ENCODE data around the gene NLRC5. TPM values are rescaled to one million over a fixed set of nuclear protein-coding genes. Genes with fewer than 3 reads are reported as not detected.
"Not testable (repeated sequence)": the region's sequence is repeated elsewhere in the genome, so short reads cannot be mapped to it uniquely, and the experiment has no call there.

NLRC5 gene
- total RNA-seq, 1 donor from 2014 or later = 6.6 TPM

DNA sequence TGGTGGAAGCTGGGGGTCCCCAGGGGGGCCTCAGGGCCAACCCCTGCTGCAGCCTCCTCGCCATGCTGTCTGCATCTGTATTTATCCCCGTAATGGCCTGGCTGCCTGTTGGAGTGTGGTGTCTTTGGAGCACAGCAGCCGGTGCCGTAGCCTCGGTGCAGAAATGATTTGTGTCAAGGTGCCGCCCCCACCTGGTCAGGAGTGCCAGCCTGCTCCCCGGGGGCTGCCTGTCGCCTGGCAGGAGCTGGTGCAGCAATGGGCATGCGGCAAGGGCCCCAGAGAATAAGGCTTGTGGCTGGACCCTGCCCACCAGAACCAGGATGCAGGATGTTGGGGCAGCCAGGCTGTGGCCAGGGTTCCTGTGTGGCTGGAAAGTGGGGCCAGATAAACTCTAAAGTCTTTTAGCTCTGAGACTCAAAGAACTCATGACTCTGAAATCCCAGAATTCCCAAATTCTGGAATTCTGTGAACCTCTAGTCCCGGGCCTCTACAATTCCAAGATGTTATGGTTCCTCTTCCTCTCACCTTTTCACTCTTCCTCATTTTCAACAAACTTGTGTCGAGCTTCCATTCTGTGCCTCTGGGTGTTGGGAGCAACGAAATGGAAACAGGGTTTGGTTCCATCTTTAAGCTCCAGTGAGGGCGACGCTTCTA, 109.0 kb downstream of the NLRC5 start:
- no peak for DNase-seq (ENCODE audit: low read depth)

DNA sequence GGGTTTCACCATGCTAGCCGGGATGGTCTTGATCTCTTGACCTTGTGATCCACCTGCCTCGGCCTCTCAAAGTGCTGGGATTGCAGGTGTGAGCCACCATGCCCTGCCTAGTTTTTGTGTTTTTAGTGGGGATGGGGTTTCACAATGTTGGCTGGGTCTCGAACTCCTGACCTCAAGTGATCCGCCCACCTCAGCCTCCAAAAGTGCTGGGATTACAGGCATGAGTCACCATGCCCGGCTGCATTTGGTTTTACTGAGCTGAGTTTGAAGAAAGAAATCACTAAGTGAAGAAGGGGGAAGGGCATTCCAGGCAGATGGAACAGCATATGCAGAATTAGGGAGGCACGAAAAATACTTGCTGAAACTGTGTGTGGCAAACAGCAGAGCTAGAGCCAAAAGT, 110.6 kb downstream of the NLRC5 start:
- peak; percentile 67 for DNase-seq (ENCODE audit: low read depth)

DNA sequence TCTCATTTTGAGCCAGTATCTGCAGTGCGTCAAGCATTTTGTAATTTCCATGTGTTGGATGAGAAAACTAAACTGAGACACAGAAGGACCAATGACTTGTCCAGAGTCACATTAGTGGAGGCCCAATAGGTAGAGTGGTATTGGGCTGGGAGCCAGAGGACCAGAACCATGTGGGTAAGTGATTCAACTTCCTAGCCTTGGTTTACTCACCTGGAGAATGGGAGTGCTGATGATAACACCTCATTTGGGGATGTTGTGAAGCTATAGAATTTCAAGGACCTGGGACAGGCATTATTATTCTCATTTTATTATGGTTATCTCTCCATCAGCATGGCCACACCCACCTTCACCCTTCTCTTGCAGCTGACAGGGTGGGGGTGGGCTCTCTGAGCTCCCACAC, 111.1 kb downstream of the NLRC5 start:
- DNase-seq (ENCODE audit: low read depth) = no peak

DNA sequence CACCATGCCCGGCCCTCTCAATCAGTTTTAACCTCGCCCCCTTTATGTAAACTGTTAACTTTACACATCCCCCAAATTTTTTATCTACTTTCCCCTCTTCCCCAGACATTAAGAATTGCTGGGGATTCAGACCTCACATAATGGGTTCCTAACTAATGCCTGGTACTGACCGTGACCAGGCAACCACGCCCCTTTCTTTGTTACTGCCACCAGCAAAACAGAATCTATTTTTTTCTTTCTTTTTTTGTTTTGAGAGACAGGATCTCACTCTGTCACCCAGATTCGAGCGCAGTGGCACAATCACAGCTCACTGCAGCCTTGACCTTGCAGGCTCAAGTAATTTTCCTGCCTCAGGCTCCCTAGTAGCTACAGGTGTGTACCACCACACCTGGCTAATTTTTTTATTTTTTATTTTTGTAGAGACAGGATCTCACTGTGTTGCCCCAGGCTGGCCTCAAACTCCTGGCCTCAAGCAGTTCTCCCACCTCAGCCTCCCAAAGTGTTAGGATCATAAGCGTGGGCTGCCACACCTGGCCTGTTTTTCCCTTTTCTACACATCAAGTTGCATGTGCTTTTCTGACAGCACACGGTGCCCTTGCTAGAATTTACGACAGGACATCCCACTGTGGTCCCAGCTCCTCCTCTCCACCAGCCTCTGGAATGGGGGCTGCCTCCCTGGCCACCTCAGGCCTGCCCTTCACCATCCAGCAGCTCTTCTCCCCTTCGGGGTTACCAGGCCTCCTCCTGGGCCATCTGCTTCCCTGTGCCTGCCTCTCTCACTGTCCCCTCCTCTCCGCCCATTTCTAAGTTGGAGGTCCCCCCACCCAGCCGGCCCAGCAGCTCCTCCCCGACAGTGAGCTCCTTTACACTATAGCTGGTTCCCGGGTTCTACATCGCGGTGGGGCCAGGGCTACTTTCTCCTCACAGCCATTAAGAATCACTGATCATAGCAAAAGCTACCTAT, 113.8 kb downstream of the NLRC5 start:
- DNase-seq (ENCODE audit: low read depth) = no peak

DNA sequence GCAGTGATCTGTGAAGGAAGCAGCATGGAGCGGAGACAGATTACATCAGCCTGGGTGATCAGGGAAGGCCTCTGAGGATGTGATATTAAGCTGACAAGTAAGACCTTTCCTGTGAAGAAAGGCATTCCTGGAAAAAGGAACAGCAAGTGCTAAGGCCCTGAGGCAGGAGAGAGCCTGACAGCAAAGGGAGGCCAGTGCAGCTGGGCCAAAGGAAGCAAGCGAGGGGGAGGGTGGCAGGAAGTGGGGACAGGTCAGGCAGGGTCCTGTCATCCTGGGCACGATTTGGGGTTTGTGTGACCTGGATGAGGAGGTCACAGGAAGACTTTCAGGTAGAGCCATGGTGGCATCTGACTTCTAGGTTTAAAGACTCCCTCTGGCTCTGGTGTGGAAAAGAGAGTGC, 115.3 kb downstream of the NLRC5 start:
- no peak for DNase-seq (ENCODE audit: low read depth)

DNA sequence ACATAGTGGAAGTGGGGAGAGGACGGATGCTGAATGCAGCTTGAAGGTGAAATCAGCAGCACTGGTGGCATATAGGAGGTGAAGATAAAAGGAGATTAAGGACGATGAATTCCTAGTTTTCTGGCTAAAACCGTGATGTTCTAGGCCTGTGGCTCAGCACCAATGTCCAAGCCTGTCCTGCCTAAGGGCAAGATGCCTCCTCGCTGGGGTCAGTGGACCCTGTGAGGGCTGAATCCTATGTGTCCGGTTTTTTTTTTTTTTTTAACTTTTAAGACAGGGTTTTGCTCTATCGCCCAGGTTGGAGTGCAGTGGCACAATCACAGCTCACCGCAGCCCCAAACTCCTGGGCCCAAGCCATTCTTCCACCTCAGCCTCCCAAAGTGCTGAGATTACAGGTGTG, 115.8 kb downstream of the NLRC5 start:
- no peak for DNase-seq (ENCODE audit: low read depth)

DNA sequence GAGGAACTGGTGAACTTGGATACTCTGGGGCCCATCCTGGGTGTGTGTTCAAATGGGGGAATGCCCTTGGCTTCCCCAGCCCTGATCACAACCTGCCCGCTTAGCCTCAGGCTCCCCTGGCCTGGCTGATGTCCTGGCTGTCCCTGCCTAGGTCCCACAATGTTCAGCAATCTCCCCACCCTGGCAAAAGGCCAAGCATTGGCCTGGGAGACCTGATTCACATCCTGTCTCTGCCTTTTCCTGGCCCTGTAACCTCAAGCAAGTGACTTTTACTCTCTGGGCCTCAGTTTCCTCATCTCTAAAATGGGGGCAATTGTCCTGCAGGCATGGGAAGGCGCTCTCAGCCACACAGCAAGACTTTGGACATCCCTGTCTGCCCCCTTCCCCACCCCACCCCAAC, 117.4 kb downstream of the NLRC5 start:
- no peak for DNase-seq (ENCODE audit: low read depth)

DNA sequence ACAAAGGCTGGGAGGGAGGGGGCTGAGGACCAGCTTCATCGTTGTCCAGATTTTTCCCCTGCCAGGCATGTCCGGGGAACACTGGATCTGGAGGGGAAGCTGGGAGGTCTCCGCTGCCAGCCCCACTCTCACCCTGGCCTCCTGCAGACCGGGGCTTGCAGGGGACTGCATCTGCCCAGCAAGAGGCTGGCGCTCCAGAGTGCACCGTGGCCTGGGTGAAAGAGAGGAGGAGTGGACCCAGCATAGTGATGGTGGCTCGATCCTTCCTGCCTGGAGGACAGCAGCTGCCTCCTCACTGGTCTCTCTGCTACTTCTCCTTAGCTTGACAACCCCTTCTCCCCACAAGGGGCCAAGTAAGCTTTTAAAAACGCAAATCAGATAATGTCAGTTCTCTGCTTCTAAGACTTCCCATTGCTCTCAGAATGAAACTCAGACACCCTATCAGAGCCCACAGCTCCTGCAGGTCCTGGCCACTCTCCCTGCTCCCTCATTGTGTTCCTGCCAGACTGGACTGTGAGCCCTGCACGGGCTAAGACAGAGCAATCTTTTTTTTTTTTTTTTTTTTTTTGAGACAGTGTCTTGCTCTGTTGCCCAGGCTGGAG, 118.1 kb downstream of the NLRC5 start:
- no peak for DNase-seq (ENCODE audit: low read depth)

DNA sequence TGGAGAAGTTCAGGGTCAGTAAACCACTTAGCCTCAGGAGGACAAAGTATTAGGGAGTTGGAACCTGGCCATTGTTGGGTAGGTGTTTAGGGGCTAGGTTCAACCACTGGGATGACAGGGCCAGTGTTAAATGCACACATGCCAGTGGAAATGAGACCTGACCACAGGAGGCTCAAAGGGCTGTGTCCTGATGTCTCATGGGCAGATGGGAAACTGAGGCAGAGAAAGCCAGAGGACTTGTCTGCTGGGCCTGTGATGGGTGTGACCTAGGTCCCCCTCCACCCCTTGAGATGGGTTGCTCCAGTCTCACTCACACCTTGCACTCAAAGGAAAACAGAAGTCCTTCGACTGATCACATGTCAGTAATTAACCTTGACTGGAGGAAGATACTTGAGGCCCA, 119.1 kb downstream of the NLRC5 start:
- no peak for DNase-seq (ENCODE audit: low read depth)

DNA sequence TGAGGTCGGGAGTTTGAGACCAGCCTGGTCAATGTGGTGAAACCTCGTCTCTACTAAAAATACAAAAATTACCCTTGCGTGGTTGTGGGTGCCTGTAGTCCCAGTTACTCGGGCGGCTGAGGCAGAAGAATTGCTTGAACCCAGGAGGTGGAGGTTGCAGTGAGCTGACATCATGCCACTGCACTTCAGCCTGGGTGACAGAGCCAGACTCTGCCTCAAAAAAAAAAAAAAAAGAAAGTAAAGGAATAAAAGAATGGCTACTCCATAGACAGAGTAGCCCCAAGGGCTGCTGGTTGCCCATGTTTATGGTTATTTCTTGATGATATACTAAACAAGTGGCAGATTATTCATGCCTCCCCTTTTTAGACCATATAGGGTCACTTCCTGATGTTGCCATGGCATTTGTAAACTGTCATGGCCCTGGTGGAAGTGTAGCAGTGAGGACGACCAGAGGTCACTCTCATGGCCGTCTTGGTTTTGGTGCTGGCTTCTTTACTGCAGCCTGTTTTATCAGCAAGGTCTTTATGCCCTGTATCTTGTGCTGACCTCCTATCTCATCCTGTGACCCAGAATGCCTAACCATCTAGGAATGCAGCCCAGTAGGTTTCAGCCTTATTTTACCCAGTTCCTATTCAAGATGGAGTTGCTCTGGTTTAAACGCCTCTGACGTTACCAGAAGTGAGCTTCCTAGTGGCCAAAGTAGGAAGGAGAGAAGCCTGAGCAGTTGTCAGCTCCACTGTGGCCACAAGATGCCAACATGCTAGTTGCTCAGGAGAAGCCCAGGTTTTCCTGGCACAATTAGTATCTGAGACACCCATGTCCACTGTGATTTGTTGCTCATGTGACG, 120.1 kb downstream of the NLRC5 start:
- DNase-seq (ENCODE audit: low read depth) = not testable (repeated sequence)

DNA sequence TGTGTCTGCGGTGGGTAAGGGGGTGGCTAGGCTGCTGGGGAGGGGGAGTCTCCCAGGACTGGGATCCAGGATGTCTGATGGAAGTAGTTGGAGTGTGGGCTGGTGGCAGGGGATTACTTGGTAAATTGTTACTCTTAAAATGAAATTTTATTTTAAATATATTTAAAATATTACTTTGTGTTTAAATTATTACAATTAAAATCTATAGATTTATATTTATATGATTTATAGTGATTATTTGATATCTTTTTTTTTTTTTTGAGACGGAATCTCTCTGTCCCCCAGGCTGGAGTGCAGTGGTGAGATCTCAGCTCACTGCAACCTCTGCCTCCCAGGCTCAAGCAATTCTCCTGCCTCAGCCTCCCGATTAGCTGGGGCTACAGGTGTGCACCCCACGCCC, 121.6 kb downstream of the NLRC5 start:
- DNase-seq (ENCODE audit: low read depth) = no peak

DNA sequence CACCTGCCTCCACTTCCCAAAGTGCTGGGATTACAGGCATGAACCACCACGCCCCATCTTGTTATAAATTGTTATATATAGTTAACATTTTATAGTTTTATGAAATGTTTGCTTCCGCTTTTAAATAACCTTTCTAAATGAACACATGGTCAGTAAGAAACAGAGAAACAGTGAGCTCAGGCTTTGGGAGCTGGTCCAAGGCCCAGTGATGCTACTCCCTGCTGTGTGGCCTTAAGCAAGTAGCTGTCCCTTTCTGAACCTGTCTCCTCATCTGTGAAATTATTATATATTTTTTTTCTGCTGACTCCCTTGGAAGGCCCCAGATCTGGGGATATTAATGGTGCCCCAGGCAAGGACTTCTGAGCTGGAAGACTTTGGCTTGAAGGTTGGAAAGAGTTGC, 122.1 kb downstream of the NLRC5 start:
- DNase-seq (ENCODE audit: low read depth) = no peak

DNA sequence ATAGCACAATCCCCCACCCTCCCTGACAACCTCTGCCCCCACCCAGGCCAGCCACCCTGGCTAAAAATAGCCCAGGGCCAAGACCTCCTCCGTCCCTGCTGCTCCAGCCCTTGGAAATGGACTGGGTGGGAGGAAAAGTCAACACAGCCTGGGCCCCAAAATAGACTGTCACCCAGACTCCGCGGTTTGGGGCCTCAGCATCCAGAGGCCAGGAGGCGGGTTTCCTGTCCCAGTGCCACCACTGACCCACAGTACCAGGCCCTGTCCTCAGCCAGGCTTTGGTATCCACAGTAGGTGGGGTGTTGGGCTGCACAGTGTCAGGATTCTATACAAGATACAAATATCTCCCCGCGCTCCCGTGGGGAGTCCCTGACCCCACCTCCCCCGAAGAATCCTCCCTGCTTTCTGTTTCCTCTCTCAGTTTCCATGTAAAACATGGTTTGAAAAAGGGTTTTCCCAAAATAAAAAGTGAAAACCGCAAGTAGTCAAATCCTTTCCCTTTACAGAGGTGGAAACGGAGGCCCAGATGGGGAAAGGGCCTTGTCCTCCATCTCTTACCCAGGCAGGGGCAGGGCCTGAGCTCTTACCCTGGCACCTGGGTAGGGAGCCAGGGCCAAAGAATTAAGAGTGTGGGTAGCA, 123.2 kb downstream of the NLRC5 start:
- no peak for DNase-seq (ENCODE audit: low read depth)

DNA sequence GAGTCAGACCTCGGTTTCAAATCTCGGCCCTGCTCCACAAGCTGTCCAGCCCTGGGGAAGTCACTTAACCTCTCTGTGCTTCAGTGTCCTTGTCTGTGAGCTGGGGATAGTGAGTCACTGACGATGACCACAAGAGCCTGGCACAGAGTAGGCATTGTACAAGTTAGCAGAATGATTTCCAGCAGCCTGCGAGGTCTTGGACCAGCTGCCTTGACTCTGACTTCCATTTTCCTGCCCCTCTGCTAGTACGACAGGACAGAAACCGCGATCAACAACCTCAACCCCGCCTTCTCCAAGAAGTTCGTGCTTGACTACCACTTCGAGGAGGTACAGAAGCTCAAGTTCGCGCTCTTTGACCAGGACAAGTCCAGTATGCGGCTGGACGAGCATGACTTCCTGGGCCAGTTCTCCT, 123.7 kb downstream of the NLRC5 start:
- peak; percentile 77 for DNase-seq (ENCODE audit: low read depth)

DNA sequence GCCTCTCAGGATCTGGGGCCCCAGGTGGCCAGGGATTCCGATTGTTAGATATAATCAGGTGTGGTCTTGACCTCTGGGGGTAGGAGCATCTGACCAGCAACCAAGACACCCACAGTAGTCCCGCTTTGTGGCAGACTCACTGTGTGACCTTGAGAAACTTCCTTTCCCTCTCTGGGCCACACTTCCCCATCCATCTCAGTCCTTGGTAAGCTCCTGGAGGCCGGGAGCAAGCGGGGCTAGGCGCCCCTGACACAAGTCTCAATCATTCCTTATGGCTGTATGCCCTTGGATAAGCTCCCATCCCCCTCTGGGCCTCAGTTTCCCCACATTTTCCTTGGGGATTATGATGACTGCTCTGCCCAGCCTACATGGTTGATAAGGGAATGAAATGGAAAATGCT, 124.3 kb downstream of the NLRC5 start:
- DNase-seq (ENCODE audit: low read depth) = no peak

DNA sequence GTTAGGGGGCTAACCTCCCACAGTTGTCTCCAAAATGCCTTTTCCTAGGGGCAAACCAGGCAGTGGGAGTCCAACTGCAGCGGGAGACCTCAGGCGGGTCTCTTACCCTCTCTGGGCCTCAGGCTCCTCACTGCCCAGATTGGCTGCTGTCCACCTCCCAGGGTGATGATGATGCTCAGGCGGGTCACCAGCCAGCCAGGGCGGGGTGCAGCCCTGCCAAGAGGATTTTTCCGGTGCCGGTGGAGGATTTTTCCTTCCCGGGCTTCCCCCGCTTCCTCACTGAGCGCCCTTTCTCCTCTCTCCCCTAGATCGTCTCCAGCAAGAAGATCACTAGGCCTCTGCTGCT, 125.8 kb downstream of the NLRC5 start:
- no peak for DNase-seq (ENCODE audit: low read depth)

DNA sequence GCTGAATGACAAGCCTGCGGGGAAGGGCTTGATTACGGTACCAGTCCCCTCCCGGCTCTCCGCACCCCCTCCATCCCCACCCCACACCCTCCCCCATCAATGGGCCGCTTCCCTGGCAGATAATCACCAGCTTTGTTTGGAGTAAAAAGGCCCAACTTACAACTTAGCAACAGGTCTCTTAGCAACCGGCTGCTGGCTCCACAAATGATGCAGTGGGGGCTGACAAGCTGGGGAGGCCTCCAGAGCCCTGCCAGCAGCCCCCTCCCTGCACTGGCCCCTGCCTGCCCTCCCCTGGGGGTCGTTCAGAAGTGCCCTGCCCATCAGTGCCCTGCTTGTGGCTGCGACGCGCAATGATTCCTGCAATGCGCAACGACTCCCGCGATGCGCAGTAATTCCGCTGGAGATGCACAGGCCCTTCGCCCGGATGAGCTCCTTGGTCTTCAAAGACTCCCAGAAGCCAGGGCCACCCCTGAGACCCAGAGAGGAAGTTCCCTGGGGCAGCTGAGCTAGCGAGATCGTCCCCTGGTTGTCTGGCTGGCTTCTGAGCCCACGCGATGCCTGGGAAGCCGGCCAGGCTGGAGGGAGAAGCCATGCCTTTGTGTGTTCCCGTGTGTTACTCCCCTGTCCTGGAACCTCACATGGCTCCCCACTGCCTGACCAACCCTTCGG, 126.3 kb downstream of the NLRC5 start:
- DNase-seq (ENCODE audit: low read depth) = no peak

DNA sequence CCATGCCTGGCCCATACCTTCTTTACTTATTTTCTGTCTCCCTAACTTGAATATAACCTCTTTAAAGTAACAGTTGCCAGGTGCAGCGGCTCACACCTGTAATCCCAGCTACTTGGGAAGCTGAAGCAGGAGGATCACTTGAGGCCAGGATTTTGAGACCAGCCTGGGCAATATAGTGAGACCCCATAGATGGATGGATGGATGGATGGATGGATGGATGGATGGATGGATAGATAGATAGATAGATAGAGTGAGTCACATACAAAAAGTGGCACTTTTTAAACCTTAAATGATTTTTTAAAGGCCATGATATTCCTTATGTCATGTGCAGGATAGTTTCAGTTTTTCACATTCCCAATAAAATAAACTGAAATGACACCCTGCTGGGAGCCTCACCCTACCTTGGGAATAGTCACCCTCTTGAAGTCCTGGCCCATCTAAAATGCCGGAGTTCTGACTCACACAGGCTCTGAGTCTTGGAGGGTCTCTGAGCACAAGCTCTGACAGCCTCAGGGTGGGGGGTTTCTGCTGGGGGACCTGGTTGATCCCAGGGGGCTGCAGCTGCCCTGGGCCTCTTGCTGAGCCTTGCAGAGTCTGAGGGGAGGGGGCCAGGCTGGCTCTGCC, 129.2 kb downstream of the NLRC5 start:
- no peak for DNase-seq (ENCODE audit: low read depth)

DNA sequence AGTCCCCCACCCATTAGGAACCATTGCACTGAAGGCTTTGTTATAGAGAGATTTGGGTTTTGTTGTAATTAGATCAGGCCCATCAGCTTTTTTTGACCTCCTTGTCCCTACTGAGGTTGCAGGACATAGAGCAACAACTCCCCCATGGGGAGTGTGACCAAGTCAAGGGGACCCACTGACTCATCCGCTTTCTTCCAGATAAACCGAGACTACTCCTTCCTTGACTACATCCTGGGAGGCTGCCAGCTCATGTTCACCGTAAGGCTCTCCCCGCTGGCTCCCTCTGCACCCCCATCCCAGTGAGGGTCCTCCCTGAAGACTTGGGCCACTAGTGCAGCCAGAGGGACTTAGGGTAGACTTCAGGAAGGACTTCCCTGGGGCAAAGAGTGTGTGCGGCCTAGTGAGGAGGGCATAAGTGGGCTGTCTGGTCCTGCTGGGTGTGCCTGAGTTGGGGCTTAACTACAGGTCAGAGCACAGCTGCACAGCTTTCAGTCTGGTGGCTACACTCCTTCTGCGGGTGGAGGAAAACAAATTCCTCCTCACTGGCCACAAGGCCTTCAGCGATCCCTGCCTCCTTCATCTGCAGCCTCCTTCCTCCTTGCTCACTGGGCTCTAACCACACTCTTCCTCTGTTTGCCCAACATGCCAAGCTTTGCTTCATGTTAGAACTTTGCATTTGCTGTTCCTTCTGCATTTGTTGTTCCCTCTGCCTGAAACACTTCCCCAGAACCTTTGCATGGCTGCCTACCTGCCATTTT, 134.0 kb downstream of the NLRC5 start:
- no peak for DNase-seq (ENCODE audit: low read depth)
